HepG2 (cell line): ENCODE results near the gene TRPT1. TPM values are rescaled to one million over a fixed set of nuclear protein-coding genes. Genes with fewer than 3 reads are reported as not detected.
A peak's percentile ranks its signal among the peaks of the same experiment; 100 is the strongest.

Experiments used
- DMTF1 ChIP-seq: sonication (generic); formaldehyde crosslinking; IDR thresholded peaks from 2 replicates; pipeline ENCODE4 v1.4.0; 2020; ENCODE audit warnings: mild to moderate bottlenecking, missing genetic modification reagents
- FOXM1 ChIP-seq: sonication (generic); formaldehyde crosslinking; IDR thresholded peaks from 2 replicates; pipeline ENCODE4 v1.5.0; 2020; ENCODE audit warnings: missing genetic modification reagents
- HIVEP1 ChIP-seq: sonication (generic); formaldehyde crosslinking; IDR thresholded peaks from 2 replicates; pipeline ENCODE4 v1.4.0; 2020; ENCODE audit warnings: mild to moderate bottlenecking, missing genetic modification reagents
- MED8 ChIP-seq: sonication (generic); formaldehyde crosslinking; IDR thresholded peaks from 2 replicates; pipeline ENCODE4 v1.8.1; 2023; ENCODE audit warnings: mild to moderate bottlenecking, missing genetic modification reagents; ENCODE audit not compliant: insufficient replicate concordance
- NFYC ChIP-seq: IDR thresholded peaks from 2 replicates; pipeline ENCODE4 v1.6.1; 2016; ENCODE audit warnings: missing genetic modification reagents, missing compliant biosample characterization
- PBX2 ChIP-seq: IDR thresholded peaks from 2 replicates; pipeline ENCODE4 v1.6.1; 2016; ENCODE audit warnings: control low read depth
- PHF20 ChIP-seq: sonication (generic); formaldehyde crosslinking; IDR thresholded peaks from 2 replicates; pipeline ENCODE4 v1.5.0; 2020; ENCODE audit warnings: mild to moderate bottlenecking, missing genetic modification reagents
- SNAPC4 ChIP-seq: sonication (generic); formaldehyde crosslinking; IDR thresholded peaks from 2 replicates; pipeline ENCODE4 v1.4.0; 2020; ENCODE audit warnings: mild to moderate bottlenecking, missing genetic modification reagents
- STAT6 ChIP-seq: sonication (generic); formaldehyde crosslinking; IDR thresholded peaks from 2 replicates; pipeline ENCODE4 v1.4.0; 2020; ENCODE audit warnings: missing genetic modification reagents, mild to moderate bottlenecking, borderline replicate concordance
- U2AF2 ChIP-seq: fragments of 200-400 bp; formaldehyde crosslinking; IDR thresholded peaks from 2 replicates; pipeline ENCODE4 v1.6.1; 2017; ENCODE audit warnings: low read depth, mild to moderate bottlenecking, low read length
- ZBTB7B ChIP-seq: sonication (generic); formaldehyde crosslinking; IDR thresholded peaks from 2 replicates; pipeline ENCODE4 v1.4.0; 2020; ENCODE audit warnings: missing genetic modification reagents
- ZFP36 ChIP-seq: fragments of 150-350 bp; IDR thresholded peaks from 2 replicates; pipeline ENCODE4 v1.6.1; 2018; ENCODE audit warnings: borderline replicate concordance, low read length, low read depth; ENCODE audit not compliant: partially characterized antibody
- ZMYM4 ChIP-seq: sonication (generic); formaldehyde crosslinking; IDR thresholded peaks from 2 replicates; pipeline ENCODE4 v1.8.1; 2023; ENCODE audit warnings: mild to moderate bottlenecking, missing genetic modification reagents
- ZNF224 ChIP-seq: sonication (generic); formaldehyde crosslinking; IDR thresholded peaks from 2 replicates; pipeline ENCODE4 v1.5.0; 2020; ENCODE audit warnings: mild to moderate bottlenecking, missing genetic modification reagents
- ZNF232 ChIP-seq: sonication (generic); formaldehyde crosslinking; IDR thresholded peaks from 2 replicates; pipeline ENCODE4 v1.4.0; 2020; ENCODE audit warnings: missing genetic modification reagents, borderline replicate concordance
- ZNF256 ChIP-seq: sonication (generic); formaldehyde crosslinking; conservative IDR thresholded peaks from 2 replicates; pipeline ENCODE4 v1.4.0; 2020; ENCODE audit warnings: missing genetic modification reagents
- ZNF670 ChIP-seq: sonication (generic); formaldehyde crosslinking; IDR thresholded peaks from 2 replicates; pipeline ENCODE4 v1.8.0; 2022; ENCODE audit warnings: mild to moderate bottlenecking, missing genetic modification reagents, borderline replicate concordance
- polyA plus RNA-seq, 8 experiments: library from polyadenylated mRNA; depleted of rRNA in 3 of 8; stranded (reverse) in 7 of 8; unstranded in 1 of 8; fragments of >200 nt; fragmentation: Illumina TruSeq in 4 of 8; extraction: Trizol in 4 of 8; gene quantifications; 2 replicates each; pipeline versions ENCODE4 v1.2.1 to v1.2.3, GENCODE V29; 2011 to 2016; ENCODE audit warnings: low read depth in 4 of 8, missing spikeins in 1 of 8, mixed read lengths in 1 of 8; ENCODE audit not compliant: insufficient read depth in 1 of 8
- total RNA-seq, 5 experiments: library from RNA; depleted of rRNA; stranded (reverse); fragments of >200 nt; fragmentation: Illumina TruSeq; extraction: Trizol; gene quantifications; 2 replicates each; pipeline ENCODE4 v1.2.3, GENCODE V29; 2016; ENCODE audit warnings: low read depth in 1 of 5

TRPT1 gene
- total and polyA plus RNA-seq, 2 of the 13 experiments (the other 11 are each of a cell fraction or from before 2014, with no cell fraction given) = 24.8 to 40.7 TPM

- TF ChIP-seq FOXM1 (CRISPR knock-in tag) (0 out of 2 replicates have a peak, but pooled peaks have one; percentile 8), PBX2 (CRISPR knock-in tag) (no peak), STAT6 (CRISPR knock-in tag) (no peak), ZNF256 (CRISPR knock-in tag) (no peak), ZBTB7B (peak; percentile 0; the same call in 1 of the 2 replicates), U2AF2 (no peak), SNAPC4 (CRISPR knock-in tag) (0 out of 2 replicates have a peak, but pooled peaks have one; percentile 13), MED8 (CRISPR knock-in tag) (no peak), PHF20 (peak; percentile 44; the same call in 1 of the 2 replicates), ZMYM4 (CRISPR knock-in tag) (no peak), DMTF1 (CRISPR knock-in tag) (no peak), ZNF224 (CRISPR knock-in tag) (0 out of 2 replicates have a peak, but pooled peaks have one; percentile 73), HIVEP1 (no peak; the same call in 1 of the 2 replicates), ZFP36 (no peak), ZNF670 (peak; percentile 86), NFYC (peak; percentile 67; the same call in 1 of the 2 replicates), ZNF232 (CRISPR knock-in tag) (peak; percentile 53; the same call in 1 of the 2 replicates)
Observed at GRCh38 chr11:64226507-64227051, 593 bp upstream of the TRPT1 start (continued).
